Activated CD8-positive, alpha-beta T cell treated with anti-CD3 and anti-CD28 coated beads, Interleukin-2, amount 10 ng/mL, durations not matched to agents 7 days and 5 days (primary cell): Measurements from ENCODE around the gene KCTD13. TPM values are rescaled to one million over a fixed set of nuclear protein-coding genes. Genes with fewer than 3 reads are reported as not detected.

Source experiments
- ATAC-seq: fragments of 150-1000 bp; cut with Tn5 transposase; one replicate; pipeline ENCODE4 v1.10.0; 2021; ENCODE audit warnings: moderate library complexity
- CTCF ChIA-PET: fragments of 350-600 bp; sonication (Branson Sonifier 250); formaldehyde crosslinking; loops from one replicate; lab custom pipeline; 2021; ENCODE audit warnings: antibody characterized with exemption; lab: Charles Lee
- POLR2A ChIA-PET: fragments of 350-600 bp; sonication (Branson Sonifier 250); formaldehyde crosslinking; loops from one replicate; lab custom pipeline; 2021; ENCODE audit warnings: antibody characterized with exemption; lab: Charles Lee
- DNase-seq: peaks from one replicate; pipeline ENCODE4 v3.0.0-alpha.2; 2020
- H3K27ac Mint-ChIP-seq: one replicate; pipeline ENCODE4 v1.8.0; 2021; ENCODE audit warnings: mild to moderate bottlenecking, mixed read lengths
- H3K27me3 Mint-ChIP-seq: one replicate; pipeline ENCODE4 v1.8.0; 2021; ENCODE audit warnings: low read depth, mixed read lengths
- H3K36me3 Mint-ChIP-seq: one replicate; pipeline ENCODE4 v1.8.0; 2021; ENCODE audit warnings: low read depth, mixed read lengths
- H3K4me1 Mint-ChIP-seq: one replicate; pipeline ENCODE4 v1.8.0; 2021; ENCODE audit warnings: low read depth, mixed read lengths
- H3K4me3 Mint-ChIP-seq: one replicate; pipeline ENCODE4 v1.8.0; 2021; ENCODE audit warnings: mild to moderate bottlenecking, mixed read lengths
- H3K9me3 Mint-ChIP-seq: one replicate; pipeline ENCODE4 v1.8.0; 2022; ENCODE audit warnings: mixed read lengths; ENCODE audit not compliant: insufficient read depth
- total RNA-seq, 2 experiments: library from RNA; stranded (reverse); gene quantifications; one replicate each; pipeline ENCODE4 v1.2.3, GENCODE V29; 2021

Gene KCTD13, protein sequence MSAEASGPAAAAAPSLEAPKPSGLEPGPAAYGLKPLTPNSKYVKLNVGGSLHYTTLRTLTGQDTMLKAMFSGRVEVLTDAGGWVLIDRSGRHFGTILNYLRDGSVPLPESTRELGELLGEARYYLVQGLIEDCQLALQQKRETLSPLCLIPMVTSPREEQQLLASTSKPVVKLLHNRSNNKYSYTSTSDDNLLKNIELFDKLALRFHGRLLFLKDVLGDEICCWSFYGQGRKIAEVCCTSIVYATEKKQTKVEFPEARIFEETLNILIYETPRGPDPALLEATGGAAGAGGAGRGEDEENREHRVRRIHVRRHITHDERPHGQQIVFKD
- total RNA-seq, result 10 to 100 TPM; 33.8 to 35.5 TPM

DNA sequence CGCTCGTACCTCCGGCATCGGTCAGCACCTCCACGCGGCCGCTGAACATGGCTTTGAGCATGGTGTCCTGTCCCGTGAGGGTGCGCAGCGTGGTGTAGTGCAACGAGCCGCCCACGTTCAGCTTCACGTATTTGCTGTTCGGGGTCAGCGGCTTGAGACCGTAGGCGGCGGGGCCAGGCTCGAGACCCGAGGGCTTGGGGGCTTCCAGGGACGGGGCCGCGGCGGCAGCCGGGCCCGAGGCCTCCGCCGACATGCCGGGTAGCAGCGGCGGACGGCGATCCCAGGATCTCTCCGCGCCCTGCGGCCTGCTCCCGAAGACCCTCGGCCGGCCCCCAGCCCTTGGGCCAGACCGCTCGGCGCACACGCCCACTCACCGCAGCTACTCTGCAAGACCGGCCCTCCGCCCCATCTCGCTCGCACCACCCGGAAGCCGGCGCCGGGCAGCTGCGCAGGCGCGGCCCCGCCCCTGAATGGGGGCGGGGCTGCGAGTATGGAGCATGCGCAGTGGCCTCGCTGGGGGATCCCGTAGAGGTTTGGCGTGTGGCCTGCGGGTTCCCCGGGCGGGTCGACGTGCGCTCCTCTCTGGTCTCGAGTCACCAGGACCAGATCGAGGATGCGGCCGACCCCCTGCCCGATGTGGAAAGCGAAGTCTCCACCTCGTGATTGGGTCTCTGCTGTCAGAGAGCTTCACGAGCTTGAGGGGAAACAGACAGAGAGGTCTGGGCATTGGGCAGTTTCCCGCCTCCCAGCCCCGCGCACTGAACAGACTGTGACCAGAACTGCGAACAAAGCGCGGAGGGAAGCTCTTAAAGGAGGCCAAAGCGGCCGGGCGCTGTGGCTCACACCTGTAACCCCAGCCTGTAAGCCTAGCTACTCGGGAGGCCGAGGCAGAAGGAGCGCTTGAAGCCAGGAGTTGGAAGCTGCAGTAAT lies at the start of gene KCTD13:
KCTD13 (minus strand) TSS at position 446 of the 930 bp plus-strand sequence; CDS start at position 253, 193 bp downstream.
- ATAC-seq (peak; percentile 94), DNase-seq (peak; percentile 88)
- Mint-ChIP-seq H3K4me1 (peaks cover 29% of the 10 kb centered on the region), H3K27ac (peak within 1 kb of the TSS; percentile 93), H3K9me3 (no peaks in the 10 kb centered on the region), H3K27me3 (peaks cover 2% of the 10 kb centered on the region), H3K36me3 (peaks cover 14% of the 10 kb centered on the region), H3K4me3 (peak within 1 kb of the TSS; percentile 85)
- ChIA-PET CTCF (interaction anchor here (0.9 to 2.9 kb wide), 7 partner anchors 24 to 225 kb away, joined by 3 to 16 read pairs (median 5); partner anchors contain the start of genes PAGR1 and TMEM219), POLR2A (interaction anchor here (0.8 to 2.6 kb wide), 14 partner anchors 9 to 109 kb away, joined by 3 to 15 read pairs (median 4); partner anchors contain the start of genes ASPHD1, HIRIP3, INO80E and MVP)

DNA sequence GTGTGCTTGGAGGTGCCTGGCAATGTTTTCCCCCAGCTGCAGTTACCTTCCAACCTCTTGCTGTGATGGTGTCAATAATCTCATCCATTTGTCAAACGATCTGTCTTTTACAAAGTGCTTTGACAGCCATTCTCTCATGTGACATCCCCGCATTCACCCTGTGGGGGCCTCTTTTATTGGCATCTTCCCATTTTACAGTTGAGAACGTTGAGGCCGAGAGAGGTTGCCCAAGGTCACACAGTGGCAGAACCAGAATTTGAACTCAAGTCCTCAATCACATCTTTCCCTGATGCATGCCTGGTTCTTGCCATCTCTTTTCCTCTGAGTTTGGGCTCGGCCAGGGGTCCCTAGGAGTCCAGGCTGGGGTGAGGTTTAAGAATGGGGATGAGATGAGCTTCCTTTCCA lies 49.1 kb upstream of the KCTD13 start:
- no peak for ATAC-seq
- H3K36me3 Mint-ChIP-seq, result peaks cover 30% of the 10 kb centered on the region
- peak overlapping the region; percentile 81 for H3K27ac Mint-ChIP-seq
- no peak for DNase-seq
- ChIA-PET CTCF (interaction anchor here (0.7 to 5.9 kb wide), 5 partner anchors 13 to 127 kb away, joined by 3 to 41 read pairs (median 5); partner anchors contain the start of genes CDIPT and TMEM219), POLR2A (interaction anchor here (0.6 to 5.4 kb wide), 7 partner anchors 11 to 273 kb away, joined by 3 to 48 read pairs (median 5); partner anchors contain the start of genes HIRIP3, INO80E and TMEM219)
- H3K4me3 Mint-ChIP-seq, result peak overlapping the region; percentile 85
- H3K9me3 Mint-ChIP-seq, result peaks cover 8% of the 10 kb centered on the region
- peaks cover 38% of the 10 kb centered on the region for H3K4me1 Mint-ChIP-seq
- H3K27me3 Mint-ChIP-seq, result no peaks in the 10 kb centered on the region

DNA sequence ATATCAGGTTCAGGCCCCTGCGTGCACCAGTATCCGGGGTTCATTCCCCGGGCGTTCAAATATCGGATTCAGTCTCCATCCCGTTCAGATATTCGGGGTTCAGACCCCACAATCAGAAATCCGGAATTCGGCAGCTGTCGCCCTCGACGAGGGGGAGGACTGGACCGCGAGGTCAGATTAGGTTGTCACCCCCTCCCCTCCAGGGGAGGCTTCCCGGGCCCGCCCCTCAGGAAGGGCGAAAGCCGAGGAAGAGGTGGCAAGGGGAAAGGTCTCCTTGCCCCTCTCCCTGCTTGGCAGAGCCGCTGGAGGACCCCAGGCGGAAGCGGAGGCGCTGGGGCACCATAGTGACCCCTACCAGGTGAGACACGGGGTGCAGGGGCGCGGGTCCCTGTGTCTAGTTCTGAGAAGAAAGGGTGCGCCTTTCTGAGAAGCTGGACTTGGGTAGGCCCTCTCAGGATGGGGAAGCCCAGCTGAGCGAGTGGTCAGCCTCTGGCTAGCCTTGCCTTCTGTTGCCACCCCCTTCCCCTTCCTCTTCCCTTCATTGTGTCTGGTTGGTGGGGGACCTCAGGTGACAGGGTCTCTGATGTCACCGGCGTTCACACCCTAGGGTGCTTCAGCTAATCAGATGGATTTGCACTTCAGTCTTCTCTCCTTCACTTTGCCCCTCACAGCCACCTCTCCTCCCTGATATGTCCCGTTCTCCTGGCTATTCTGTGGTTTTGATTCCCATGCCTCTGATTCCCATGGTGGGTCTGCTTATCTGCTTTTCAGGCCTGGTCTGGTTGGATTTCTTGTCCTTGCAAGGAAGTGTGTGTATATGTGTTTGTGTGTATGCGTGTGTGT lies 48.5 kb upstream of the KCTD13 start:
- Mint-ChIP-seq H3K4me3 (peak overlapping the region; percentile 85), H3K4me1 (peaks cover 38% of the 10 kb centered on the region), H3K9me3 (peaks cover 8% of the 10 kb centered on the region), H3K27ac (peak overlapping the region; percentile 92), H3K36me3 (peaks cover 28% of the 10 kb centered on the region), H3K27me3 (no peaks in the 10 kb centered on the region)
- no peak for ATAC-seq
- peak; percentile 44 for DNase-seq
- ChIA-PET CTCF (interaction anchor here (1.2 to 5.9 kb wide), 7 partner anchors 13 to 274 kb away, joined by 3 to 41 read pairs (median 5); partner anchors contain the start of genes CDIPT, HIRIP3, INO80E and TMEM219), POLR2A (interaction anchor here (0.8 to 5.4 kb wide), 7 partner anchors 11 to 48 kb away, joined by 3 to 48 read pairs (median 8); partner anchors contain the start of genes HIRIP3, INO80E, KCTD13 and TMEM219)

- Mint-ChIP-seq H3K36me3 (peaks cover 29% of the 10 kb centered on the region), H3K27ac (peak within 1 kb of the TSS; percentile 92), H3K9me3 (peaks cover 8% of the 10 kb centered on the region), H3K27me3 (no peaks in the 10 kb centered on the region), H3K4me3 (peak within 1 kb of the TSS; percentile 85), H3K4me1 (peaks cover 40% of the 10 kb centered on the region)
- DNase-seq (peak; percentile 98), ATAC-seq (peak; percentile 99)
- POLR2A ChIA-PET, result interaction anchor here (0.8 to 5.4 kb wide), 9 partner anchors 12 to 109 kb away, joined by 3 to 48 read pairs (median 5); partner anchors contain the start of genes ALDOA, HIRIP3, INO80E and KCTD13
- CTCF ChIA-PET, result interaction anchor here (0.8 to 5.9 kb wide), 14 partner anchors 8 to 273 kb away, joined by 3 to 41 read pairs (median 4); partner anchors contain the start of genes CDIPT, HIRIP3, INO80E and MVP
Measured at GRCh38 chr16:29973384-29974246, 47.6 kb upstream of the KCTD13 start, which contains the start of gene TAOK2. Gene TAOK2, plus strand, starts transcription at chr16:29973868. Its CDS starts 3,905 bp downstream, at chr16:29977773.

GRCh38 chr16:29972992-29973383 lies 47.0 kb upstream of the KCTD13 start:
- POLR2A ChIA-PET, result interaction anchor here (1.0 to 5.4 kb wide), 7 partner anchors 11 to 109 kb away, joined by 3 to 48 read pairs (median 5); partner anchors contain the start of genes ALDOA, HIRIP3, INO80E and KCTD13
- Mint-ChIP-seq H3K27ac (peak overlapping the region; percentile 92), H3K4me1 (peaks cover 42% of the 10 kb centered on the region)

DNA sequence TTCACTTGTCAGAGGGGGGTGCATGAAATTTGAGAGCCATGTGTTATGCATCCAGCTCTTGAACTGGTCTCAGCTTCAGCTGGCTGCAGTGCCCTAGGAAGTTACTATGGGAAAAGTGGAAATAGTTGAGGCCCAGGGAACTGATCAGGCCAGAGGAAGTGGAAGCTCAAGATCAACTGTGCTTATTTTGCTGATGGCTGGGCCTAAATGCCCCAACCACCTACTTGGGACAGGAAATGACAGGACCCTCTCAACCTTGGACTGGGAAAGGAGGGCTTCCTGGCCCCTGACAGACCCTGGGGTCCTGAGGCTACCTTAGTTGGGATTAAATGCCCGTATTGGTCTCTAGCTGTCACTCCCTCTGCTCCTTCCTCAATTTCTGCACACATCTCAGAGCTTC lies 46.5 kb upstream of the KCTD13 start:
- Mint-ChIP-seq H3K36me3 (peaks cover 31% of the 10 kb centered on the region), H3K4me3 (no peak overlapping the region), H3K27me3 (no peaks in the 10 kb centered on the region), H3K4me1 (peaks cover 42% of the 10 kb centered on the region), H3K9me3 (peaks cover 8% of the 10 kb centered on the region), H3K27ac (peak overlapping the region; percentile 92)
- ATAC-seq, result no peak
- DNase-seq, result no peak
- ChIA-PET CTCF (interaction anchor here (0.6 to 5.9 kb wide), 11 partner anchors 11 to 272 kb away, joined by 3 to 41 read pairs (median 5); partner anchors contain the start of genes CDIPT, HIRIP3, INO80E and TMEM219), POLR2A (interaction anchor here (1.1 to 5.4 kb wide), 5 partner anchors 11 to 108 kb away, joined by 3 to 48 read pairs (median 11); partner anchors contain the start of genes ALDOA, HIRIP3, INO80E and KCTD13)

More at GRCh38 chr16:29972992-29973383, 47.0 kb upstream of the KCTD13 start:
- H3K9me3 Mint-ChIP-seq, result peaks cover 8% of the 10 kb centered on the region
- H3K4me3 Mint-ChIP-seq, result peak overlapping the region; percentile 85
- DNase-seq (no peak), ATAC-seq (no peak)
- H3K27me3 Mint-ChIP-seq, result no peaks in the 10 kb centered on the region
- H3K36me3 Mint-ChIP-seq, result peaks cover 31% of the 10 kb centered on the region
- CTCF ChIA-PET, result interaction anchor here (0.8 to 5.9 kb wide), 14 partner anchors 9 to 273 kb away, joined by 3 to 41 read pairs (median 4); partner anchors contain the start of genes CDIPT, HIRIP3, INO80E and TBX6

DNA sequence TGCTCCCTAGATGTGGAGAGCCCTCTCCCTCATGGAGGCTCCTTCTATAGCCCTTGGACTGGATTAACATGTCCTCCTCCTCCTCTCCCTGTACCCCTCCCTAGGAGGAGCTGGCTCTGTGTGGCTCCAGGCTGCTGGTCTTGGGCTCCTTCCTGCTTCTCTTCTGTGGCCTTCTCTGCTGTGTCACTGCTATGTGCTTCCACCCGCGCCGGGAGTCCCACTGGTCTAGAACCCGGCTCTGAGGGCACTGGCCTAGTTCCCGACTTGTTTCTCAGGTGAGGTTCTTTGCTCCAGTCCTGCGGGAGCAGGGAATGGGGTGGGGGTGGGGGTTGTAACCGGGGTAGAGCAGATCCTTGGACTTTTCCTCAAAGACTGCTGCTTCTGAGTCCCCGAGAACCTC lies 45.3 kb upstream of the KCTD13 start:
- DNase-seq, result no peak
- ATAC-seq, result no peak
- no peak overlapping the region for H3K4me3 Mint-ChIP-seq
- H3K27ac Mint-ChIP-seq, result no peak overlapping the region
- POLR2A ChIA-PET, result interaction anchor here (4.9 to 5.4 kb wide), 2 partner anchors 9 to 24 kb away, joined by 42 to 48 read pairs; partner anchors contain the start of genes HIRIP3, INO80E and TMEM219
- H3K27me3 Mint-ChIP-seq, result no peaks in the 10 kb centered on the region
- peaks cover 8% of the 10 kb centered on the region for H3K9me3 Mint-ChIP-seq
- peaks cover 30% of the 10 kb centered on the region for H3K4me1 Mint-ChIP-seq
- peaks cover 31% of the 10 kb centered on the region for H3K36me3 Mint-ChIP-seq
- CTCF ChIA-PET, result interaction anchor here (5.9 kb wide), 1 partner anchor 9 kb away, joined by 41 read pairs; the partner anchor contains the start of gene TMEM219

GRCh38 chr16:29968205-29968604 lies 42.2 kb upstream of the KCTD13 start:
- Mint-ChIP-seq H3K4me3 (no peak overlapping the region), H3K9me3 (peaks cover 5% of the 10 kb centered on the region), H3K4me1 (peaks cover 12% of the 10 kb centered on the region), H3K27me3 (no peaks in the 10 kb centered on the region), H3K36me3 (peaks cover 35% of the 10 kb centered on the region), H3K27ac (no peak overlapping the region)
- DNase-seq, result no peak
- no peak for ATAC-seq
- ChIA-PET POLR2A (interaction anchor here (1.0 kb wide), 1 partner anchor 141 kb away, joined by 4 read pairs; no protein-coding TSS in a partner anchor), CTCF (no interaction called here)
